Activated CD4-positive, alpha-beta T cell treated with anti-CD3 and anti-CD28 coated beads, Interleukin-2, amount 10 ng/mL, durations not matched to agents 24 days and 14 days (primary cell): ENCODE measurements around the gene NELL1. TPM values are rescaled to one million over a fixed set of nuclear protein-coding genes. Genes with fewer than 3 reads are reported as not detected.

ENCODE experiments used
- DNase-seq: peaks from one replicate; pipeline ENCODE4 v3.0.0; 2022
- H3K27ac Mint-ChIP-seq: one replicate; pipeline ENCODE4 v1.8.0; 2022; ENCODE audit warnings: mild to moderate bottlenecking, mixed read lengths
- H3K27me3 Mint-ChIP-seq: one replicate; pipeline ENCODE4 v1.8.0; 2022; ENCODE audit warnings: mixed read lengths
- H3K36me3 Mint-ChIP-seq: one replicate; pipeline ENCODE4 v1.8.0; 2022; ENCODE audit warnings: low read depth, mild to moderate bottlenecking, mixed read lengths
- H3K4me1 Mint-ChIP-seq: one replicate; pipeline ENCODE4 v1.8.0; 2021; ENCODE audit warnings: mixed read lengths
- H3K4me3 Mint-ChIP-seq: one replicate; pipeline ENCODE4 v1.8.0; 2022; ENCODE audit warnings: mild to moderate bottlenecking, moderate library complexity, mixed read lengths
- H3K9me3 Mint-ChIP-seq: one replicate; pipeline ENCODE4 v1.8.0; 2021; ENCODE audit warnings: mixed read lengths
- intact Hi-C: fragments of 100-400 bp; cut with micrococcal nuclease; formaldehyde crosslinking; loops from one replicate; pipeline ENCODE4 v1.15.1; 2023
- total RNA-seq: library from RNA; stranded (reverse); gene quantifications from 2 replicates; pipeline ENCODE4 v1.2.3, GENCODE V29; 2022

Gene NELL1
- total RNA-seq, 1 donor from 2014 or later, result not detected

DNA sequence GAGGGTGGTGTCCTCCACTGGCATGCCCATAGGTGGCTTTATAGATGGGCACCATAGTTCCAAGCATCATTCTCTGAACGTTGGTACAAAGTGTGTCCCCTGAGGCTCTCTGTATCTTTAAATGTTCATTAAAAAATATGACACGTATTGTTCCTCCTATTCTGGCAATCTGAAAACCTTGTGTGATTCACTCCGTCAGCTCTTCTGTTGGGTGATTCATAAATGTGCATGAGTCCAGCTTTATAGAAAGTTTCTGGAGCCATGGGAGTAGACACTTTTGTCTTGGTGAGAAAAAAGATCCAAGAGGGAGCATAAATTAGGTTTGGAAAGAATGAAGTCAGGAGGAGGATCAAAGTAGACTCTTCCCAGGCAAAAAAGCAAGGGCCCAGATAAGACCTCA lies 728.8 kb downstream of the NELL1 start:
- Mint-ChIP-seq H3K4me1 (no peaks in the 10 kb centered on the region), H3K9me3 (no peaks in the 10 kb centered on the region), H3K36me3 (no peaks in the 10 kb centered on the region), H3K27ac (no peak overlapping the region), H3K27me3 (no peaks in the 10 kb centered on the region), H3K4me3 (no peak overlapping the region)
- no peak for DNase-seq
- intact Hi-C loops, result no loop called here

- Mint-ChIP-seq H3K9me3 (no peaks in the 10 kb centered on the region), H3K27me3 (no peaks in the 10 kb centered on the region), H3K4me1 (no peaks in the 10 kb centered on the region), H3K27ac (no peak overlapping the region), H3K36me3 (no peaks in the 10 kb centered on the region), H3K4me3 (no peak overlapping the region)
- intact Hi-C loops, result no loop called here
- no peak for DNase-seq
Observed at GRCh38 chr11:21401496-21401895, 732.1 kb downstream of the NELL1 start.

GRCh38 chr11:21402274-21402673 lies 732.9 kb downstream of the NELL1 start:
- Mint-ChIP-seq H3K9me3 (no peaks in the 10 kb centered on the region), H3K4me1 (no peaks in the 10 kb centered on the region)
- intact Hi-C loops, result no loop called here

GRCh38 chr11:21403069-21403468 lies 733.7 kb downstream of the NELL1 start:
- H3K9me3 Mint-ChIP-seq, result no peaks in the 10 kb centered on the region
- intact Hi-C loops, result no loop called here
- no peaks in the 10 kb centered on the region for H3K27me3 Mint-ChIP-seq
- no peaks in the 10 kb centered on the region for H3K36me3 Mint-ChIP-seq
- no peak overlapping the region for H3K27ac Mint-ChIP-seq
- DNase-seq, result no peak
- no peaks in the 10 kb centered on the region for H3K4me1 Mint-ChIP-seq
- H3K4me3 Mint-ChIP-seq, result no peak overlapping the region

More at GRCh38 chr11:21402274-21402673, 732.9 kb downstream of the NELL1 start:
- DNase-seq, result no peak
- Mint-ChIP-seq H3K27me3 (no peaks in the 10 kb centered on the region), H3K36me3 (no peaks in the 10 kb centered on the region), H3K27ac (no peak overlapping the region), H3K4me3 (no peak overlapping the region)

GRCh38 chr11:21405422-21405821 lies 736.0 kb downstream of the NELL1 start:
- intact Hi-C loops, result no loop called here
- no peaks in the 10 kb centered on the region for H3K4me1 Mint-ChIP-seq
- no peak overlapping the region for H3K27ac Mint-ChIP-seq
- H3K9me3 Mint-ChIP-seq, result peaks cover 4% of the 10 kb centered on the region
- no peaks in the 10 kb centered on the region for H3K27me3 Mint-ChIP-seq
- H3K36me3 Mint-ChIP-seq, result no peaks in the 10 kb centered on the region
- DNase-seq, result no peak
- H3K4me3 Mint-ChIP-seq, result no peak overlapping the region

- H3K4me3 Mint-ChIP-seq, result no peak overlapping the region
- H3K36me3 Mint-ChIP-seq, result no peaks in the 10 kb centered on the region
- intact Hi-C loops, result no loop called here
Observed at GRCh38 chr11:21410513-21410912, 741.1 kb downstream of the NELL1 start.

DNA sequence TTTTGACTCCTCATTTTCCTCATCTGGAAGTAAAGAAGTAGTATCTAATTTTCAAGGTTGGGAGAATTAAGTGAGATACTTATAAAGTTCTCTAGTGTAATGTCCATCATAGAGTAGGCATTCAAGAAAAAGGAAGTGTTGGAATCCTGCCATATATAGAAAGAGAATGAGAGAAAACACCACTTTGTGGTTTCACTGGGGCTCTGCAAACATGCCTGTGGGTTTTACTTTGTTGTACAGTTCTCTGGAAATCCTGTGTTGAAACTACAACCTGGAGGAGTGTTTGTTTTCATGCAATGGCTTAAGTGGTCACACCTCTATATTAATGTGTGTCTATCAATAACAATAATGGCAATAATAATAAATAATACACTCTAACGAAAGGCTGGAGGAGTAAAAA lies 741.7 kb downstream of the NELL1 start:
- Mint-ChIP-seq H3K4me3 (no peak overlapping the region), H3K27me3 (no peaks in the 10 kb centered on the region), H3K9me3 (peaks cover 4% of the 10 kb centered on the region), H3K4me1 (no peaks in the 10 kb centered on the region), H3K36me3 (no peaks in the 10 kb centered on the region), H3K27ac (no peak overlapping the region)
- DNase-seq, result no peak
- intact Hi-C loops, result no loop called here

More at GRCh38 chr11:21410513-21410912, 741.1 kb downstream of the NELL1 start:
- Mint-ChIP-seq H3K9me3 (peaks cover 4% of the 10 kb centered on the region), H3K4me1 (no peaks in the 10 kb centered on the region), H3K27me3 (no peaks in the 10 kb centered on the region), H3K27ac (no peak overlapping the region)
- no peak for DNase-seq

DNA sequence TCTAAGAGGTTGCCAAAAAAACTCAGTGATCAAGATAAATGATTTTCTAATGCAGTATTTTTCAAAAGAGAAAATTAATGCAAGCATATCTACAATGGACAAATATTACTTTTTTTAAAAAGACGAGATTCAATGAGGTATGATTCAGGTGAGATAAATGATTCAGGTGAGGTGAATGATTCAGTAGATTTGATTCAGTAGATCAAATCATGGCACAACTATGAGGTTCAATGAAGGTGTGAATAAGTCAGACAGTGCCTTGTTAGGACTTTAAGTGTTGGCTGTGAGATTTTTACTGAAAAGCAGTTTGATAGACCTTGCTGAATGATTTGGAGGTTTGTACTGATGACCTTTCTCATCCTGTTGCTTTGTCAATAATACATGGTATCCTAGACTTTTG lies 742.2 kb downstream of the NELL1 start:
- Mint-ChIP-seq H3K4me1 (no peaks in the 10 kb centered on the region), H3K27ac (no peak overlapping the region), H3K4me3 (no peak overlapping the region), H3K27me3 (no peaks in the 10 kb centered on the region), H3K36me3 (no peaks in the 10 kb centered on the region), H3K9me3 (peaks cover 4% of the 10 kb centered on the region)
- DNase-seq, result no peak
- intact Hi-C loops, result no loop called here

DNA sequence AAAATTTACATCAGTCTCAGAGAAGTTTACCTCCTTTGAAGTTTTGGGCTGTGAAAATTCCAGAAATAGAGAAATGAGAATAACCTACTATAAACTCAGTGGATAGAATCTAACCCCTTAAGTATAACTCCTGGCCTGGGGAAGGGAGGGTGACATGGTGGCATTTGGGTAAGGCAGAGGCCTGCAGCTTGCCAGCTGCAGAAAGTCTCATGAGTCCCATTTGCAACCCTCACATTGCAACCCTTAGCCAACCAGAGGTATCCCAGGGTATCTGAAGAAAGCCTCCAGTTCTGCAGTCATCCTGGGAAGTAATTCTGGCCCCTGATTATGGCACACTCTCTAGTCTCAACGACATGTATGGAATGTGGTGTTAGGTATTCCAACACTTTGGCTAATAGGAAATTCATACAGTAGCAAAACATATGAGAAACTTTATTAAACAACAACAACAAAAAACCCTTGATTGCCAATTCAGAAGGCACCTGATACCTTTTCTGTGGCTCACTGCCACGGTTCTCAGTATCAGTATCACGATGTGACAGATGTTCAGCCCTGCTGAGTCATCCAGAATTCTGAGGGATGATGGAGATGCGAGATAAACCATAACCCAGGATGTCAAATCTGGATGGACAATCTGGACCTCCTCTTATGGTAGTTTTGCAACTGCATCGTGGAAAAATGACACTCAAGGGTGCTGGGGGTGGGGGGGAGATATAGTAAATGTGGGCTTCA lies 743.4 kb downstream of the NELL1 start:
- no peak for DNase-seq
- peaks cover 4% of the 10 kb centered on the region for H3K9me3 Mint-ChIP-seq
- H3K4me3 Mint-ChIP-seq, result no peak overlapping the region
- H3K36me3 Mint-ChIP-seq, result no peaks in the 10 kb centered on the region
- H3K4me1 Mint-ChIP-seq, result no peaks in the 10 kb centered on the region
- H3K27ac Mint-ChIP-seq, result no peak overlapping the region
- H3K27me3 Mint-ChIP-seq, result no peaks in the 10 kb centered on the region
- intact Hi-C loops, result no loop called here

GRCh38 chr11:21414953-21415352 lies 745.6 kb downstream of the NELL1 start:
- Mint-ChIP-seq H3K36me3 (no peaks in the 10 kb centered on the region), H3K4me3 (no peak overlapping the region), H3K27me3 (no peaks in the 10 kb centered on the region), H3K27ac (no peak overlapping the region), H3K9me3 (peaks cover 3% of the 10 kb centered on the region), H3K4me1 (no peaks in the 10 kb centered on the region)
- intact Hi-C loops, result no loop called here
- DNase-seq, result no peak

DNA sequence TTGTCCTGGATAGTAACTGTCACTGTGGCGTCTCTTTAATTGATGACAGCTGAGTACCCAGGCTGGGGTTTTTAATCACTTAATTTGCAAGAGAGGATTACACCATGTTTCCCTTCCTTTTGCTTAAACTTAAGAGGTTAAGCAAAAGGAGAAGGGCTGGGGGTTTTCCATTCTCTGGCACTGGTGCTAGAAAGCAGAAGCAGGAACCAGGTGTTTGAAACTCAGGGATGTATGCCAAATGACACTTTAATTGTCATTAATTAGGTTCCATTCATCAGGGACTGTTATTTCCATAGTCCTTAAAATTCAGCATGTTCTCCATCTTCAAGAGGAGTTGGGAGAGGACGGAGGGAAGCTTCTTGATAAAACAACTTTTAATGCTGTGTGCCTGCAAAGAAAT lies 746.2 kb downstream of the NELL1 start:
- intact Hi-C loops, result no loop called here
- no peak overlapping the region for H3K27ac Mint-ChIP-seq
- H3K4me3 Mint-ChIP-seq, result no peak overlapping the region
- no peaks in the 10 kb centered on the region for H3K27me3 Mint-ChIP-seq
- H3K4me1 Mint-ChIP-seq, result no peaks in the 10 kb centered on the region
- no peak for DNase-seq
- H3K36me3 Mint-ChIP-seq, result no peaks in the 10 kb centered on the region
- no peaks in the 10 kb centered on the region for H3K9me3 Mint-ChIP-seq

- Mint-ChIP-seq H3K4me1 (no peaks in the 10 kb centered on the region), H3K27ac (no peak overlapping the region), H3K27me3 (no peaks in the 10 kb centered on the region), H3K9me3 (no peaks in the 10 kb centered on the region), H3K36me3 (no peaks in the 10 kb centered on the region), H3K4me3 (no peak overlapping the region)
- no peak for DNase-seq
- intact Hi-C loops, result no loop called here
Observed at GRCh38 chr11:21421711-21422329, 752.4 kb downstream of the NELL1 start.

DNA sequence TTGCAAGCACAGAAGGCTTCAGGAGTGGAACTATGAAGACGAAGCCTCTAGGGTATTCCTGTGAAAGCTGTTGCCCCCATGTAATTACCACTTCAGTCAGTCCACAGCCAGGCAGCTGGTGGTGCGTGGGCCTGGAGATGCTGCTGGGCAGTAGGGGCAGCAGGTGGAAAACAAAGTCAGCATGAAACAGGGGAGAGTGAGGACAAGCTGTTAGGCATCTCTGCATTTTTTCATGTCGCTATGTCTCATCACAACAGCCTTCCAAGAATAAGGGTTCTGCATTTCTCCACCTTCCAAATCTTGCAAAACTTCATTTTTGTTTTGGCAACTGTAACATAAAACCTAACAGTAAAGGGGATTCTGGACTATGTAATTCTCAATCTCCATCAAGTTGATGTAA lies 757.5 kb downstream of the NELL1 start:
- intact Hi-C loops, result no loop called here
- H3K27me3 Mint-ChIP-seq, result no peaks in the 10 kb centered on the region
- no peak for DNase-seq
- H3K36me3 Mint-ChIP-seq, result no peaks in the 10 kb centered on the region
- no peaks in the 10 kb centered on the region for H3K9me3 Mint-ChIP-seq
- no peak overlapping the region for H3K4me3 Mint-ChIP-seq
- no peak overlapping the region for H3K27ac Mint-ChIP-seq
- H3K4me1 Mint-ChIP-seq, result no peaks in the 10 kb centered on the region

GRCh38 chr11:21427726-21428125 lies 758.3 kb downstream of the NELL1 start:
- H3K9me3 Mint-ChIP-seq, result no peaks in the 10 kb centered on the region
- no peaks in the 10 kb centered on the region for H3K4me1 Mint-ChIP-seq
- H3K27me3 Mint-ChIP-seq, result no peaks in the 10 kb centered on the region
- no peak overlapping the region for H3K27ac Mint-ChIP-seq
- intact Hi-C loops, result no loop called here
- H3K4me3 Mint-ChIP-seq, result no peak overlapping the region
- H3K36me3 Mint-ChIP-seq, result no peaks in the 10 kb centered on the region
- DNase-seq, result no peak

DNA sequence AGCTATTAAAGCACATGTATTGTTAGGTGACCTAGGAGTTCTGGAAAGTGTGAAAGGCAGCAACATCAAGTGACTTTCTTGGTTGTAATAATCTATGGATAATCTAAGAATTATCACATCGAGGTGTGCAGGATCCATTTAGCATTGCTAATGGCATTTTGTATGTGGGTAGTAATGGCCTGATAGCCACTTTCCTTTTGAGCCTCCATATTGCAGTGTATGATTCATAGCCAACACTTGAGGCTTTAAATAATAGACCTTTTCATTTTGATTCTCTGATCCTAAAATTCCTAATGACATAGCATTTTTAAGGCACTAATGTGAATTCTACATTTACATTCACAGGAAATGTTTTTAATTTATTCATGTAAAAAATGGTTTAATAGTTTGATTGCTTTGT lies 759.4 kb downstream of the NELL1 start:
- no peaks in the 10 kb centered on the region for H3K36me3 Mint-ChIP-seq
- H3K9me3 Mint-ChIP-seq, result no peaks in the 10 kb centered on the region
- intact Hi-C loops, result no loop called here
- H3K4me3 Mint-ChIP-seq, result no peak overlapping the region
- H3K27me3 Mint-ChIP-seq, result no peaks in the 10 kb centered on the region
- H3K27ac Mint-ChIP-seq, result no peak overlapping the region
- no peak for DNase-seq
- H3K4me1 Mint-ChIP-seq, result no peaks in the 10 kb centered on the region
